GM23338 (cell line): ENCODE results near the gene KCNH5. TPM values are rescaled to one million over a fixed set of nuclear protein-coding genes. Genes with fewer than 3 reads are reported as not detected.

ENCODE experiments used
- ATAC-seq: fragments of 200-7000 bp; cut with Tn5 transposase; 3 replicates; pipeline ENCODE4 v1.9.1; 2020
- DNase-seq: peaks from one replicate; pipeline ENCODE4 v3.0.0-alpha.2; 2015; ENCODE audit warnings: low spot score
- H2AFZ ChIP-seq: fragments of 200-600 bp; sonication (generic); 2 replicates; pipeline ENCODE4 v1.8.0; 2016; ENCODE audit warnings: antibody characterized with exemption, mild to moderate bottlenecking, moderate library complexity
- H3F3A ChIP-seq: fragments of 200-600 bp; sonication (generic); replicated peaks from 2 replicates; pipeline ENCODE4 v1.8.0; 2017; ENCODE audit warnings: antibody characterized with exemption, mixed run types, low read depth
- H3K27ac ChIP-seq: fragments of 200-600 bp; sonication (generic); 2 replicates; pipeline ENCODE4 v1.6.1; 2016; ENCODE audit warnings: low read depth
- H3K27me3 ChIP-seq: fragments of 200-600 bp; sonication (generic); 2 replicates; pipeline ENCODE4 v1.8.0; 2016; ENCODE audit warnings: mild to moderate bottlenecking, mixed run types, moderate library complexity; ENCODE audit not compliant: insufficient read depth
- H3K36me3 ChIP-seq: fragments of 200-600 bp; sonication (generic); 2 replicates; pipeline ENCODE4 v1.8.0; 2016; ENCODE audit warnings: mild to moderate bottlenecking; ENCODE audit not compliant: insufficient read depth
- H3K4me1 ChIP-seq: fragments of 200-600 bp; sonication (generic); 2 replicates; pipeline ENCODE4 v1.8.0; 2016; ENCODE audit warnings: mild to moderate bottlenecking, moderate library complexity; ENCODE audit not compliant: insufficient read depth
- H3K4me2 ChIP-seq: fragments of 200-600 bp; sonication (generic); 2 replicates; pipeline ENCODE4 v1.7.1; 2017; ENCODE audit warnings: mixed run types
- H3K4me3 ChIP-seq: fragments of 200-600 bp; sonication (generic); 2 replicates; pipeline ENCODE4 v1.6.1; 2016; ENCODE audit warnings: mixed run types
- H3K79me2 ChIP-seq: fragments of 200-600 bp; sonication (generic); replicated peaks from 2 replicates; pipeline ENCODE4 v1.8.0; 2017; ENCODE audit warnings: mild to moderate bottlenecking; ENCODE audit not compliant: insufficient read depth
- H3K9me2 ChIP-seq: fragments of 200-600 bp; sonication (generic); 2 replicates; pipeline ENCODE4 v1.8.0; 2017; ENCODE audit not compliant: insufficient read depth
- H4K20me1 ChIP-seq: fragments of 200-600 bp; sonication (generic); replicated peaks from 2 replicates; pipeline ENCODE4 v1.8.0; 2017; ENCODE audit warnings: mild to moderate bottlenecking; ENCODE audit not compliant: insufficient read depth
- H3K27ac Mint-ChIP-seq: 2 replicates; pipeline ENCODE4 v1.8.0; 2020; ENCODE audit warnings: inconsistent platforms, mild to moderate bottlenecking, moderate library complexity, mixed read lengths
- H3K27me3 Mint-ChIP-seq: 3 replicates; pipeline ENCODE4 v1.8.0; 2022; ENCODE audit warnings: low read depth, mild to moderate bottlenecking, moderate library complexity, mixed read lengths, inconsistent platforms; ENCODE audit not compliant: insufficient read depth, poor library complexity
- H3K36me3 Mint-ChIP-seq: 3 replicates; pipeline ENCODE4 v1.8.0; 2021; ENCODE audit warnings: low read depth, mild to moderate bottlenecking, inconsistent platforms, moderate library complexity, mixed read lengths
- H3K4me1 Mint-ChIP-seq: 3 replicates; pipeline ENCODE4 v1.8.0; 2020; ENCODE audit warnings: mild to moderate bottlenecking, inconsistent platforms, mixed read lengths
- H3K4me3 Mint-ChIP-seq: 3 replicates; pipeline ENCODE4 v1.8.0; 2021; ENCODE audit warnings: moderate library complexity, mild to moderate bottlenecking, inconsistent platforms, mixed read lengths
- H3K9me3 Mint-ChIP-seq: 3 replicates; pipeline ENCODE4 v1.8.0; 2020; ENCODE audit warnings: moderate library complexity, mild to moderate bottlenecking, inconsistent platforms, mixed read lengths
- CREB1 ChIP-seq: fragments of 250-450 bp; sonication (Bioruptor Pico); IDR thresholded peaks from 2 replicates; pipeline ENCODE4 v1.5.0; 2020; ENCODE audit warnings: low read depth, mild to moderate bottlenecking, moderate library complexity
- ETS1 ChIP-seq: IDR thresholded peaks from 2 replicates; pipeline ENCODE4 v1.6.1; 2016; ENCODE audit warnings: antibody characterized with exemption
- EZH2phosphoT487 ChIP-seq: fragments of 200-600 bp; sonication (generic); IDR thresholded peaks from one replicate; pipeline ENCODE4 v1.8.1; 2018; ENCODE audit warnings: antibody characterized with exemption; ENCODE audit not compliant: unreplicated experiment
- NANOG ChIP-seq: IDR thresholded peaks from 2 replicates; pipeline ENCODE4 v1.6.1; 2016; ENCODE audit warnings: antibody characterized with exemption, borderline replicate concordance
- ZNF331 ChIP-seq: fragments of 250-450 bp; sonication (Bioruptor Pico); IDR thresholded peaks from 2 replicates; pipeline ENCODE4 v1.5.0; 2020; ENCODE audit warnings: low read depth, mild to moderate bottlenecking, moderate library complexity
- polyA plus RNA-seq: library from polyadenylated mRNA; unstranded; fragments of >200 nt; fragmentation: Nextera tagmentation; extraction: Ambion mirVana; gene quantifications from 2 replicates; pipeline ENCODE4 v1.2.1, GENCODE V29; 2016
- total RNA-seq: library from RNA; depleted of rRNA; stranded (reverse); fragments of >200 nt; shearing (Covaris generic); gene quantifications from 2 replicates; pipeline ENCODE4 v1.2.3, GENCODE V29; 2014
- TF ChIP-seq, protein P1 (sequence below): fragments of 250-450 bp; sonication (Bioruptor Pico); IDR thresholded peaks from 2 replicates; pipeline ENCODE4 v1.5.0; 2020; ENCODE audit warnings: mild to moderate bottlenecking, moderate library complexity

The KCNH5 gene
- total and polyA plus RNA-seq, 2 experiments from 2014 or later = 0.71 to 0.83 TPM

DNA sequence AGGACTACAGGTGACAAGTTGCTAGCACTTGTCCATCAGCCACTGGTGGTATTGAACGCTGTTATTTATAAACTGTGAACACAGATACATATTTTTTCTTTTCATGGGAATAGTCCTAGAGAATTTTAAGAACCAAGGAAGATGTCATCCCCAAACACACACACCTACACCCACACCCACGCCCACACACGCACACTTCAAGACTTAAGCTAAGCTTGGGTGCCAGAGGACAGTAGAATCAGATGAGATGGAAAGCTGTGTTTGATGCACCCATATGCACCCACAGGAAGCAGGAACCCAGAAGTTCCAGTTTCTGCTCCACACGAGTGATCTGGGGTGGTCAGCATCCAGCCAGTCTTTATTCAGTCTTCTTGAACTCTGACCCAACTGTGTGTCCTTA is 348.3 kb downstream of the KCNH5 start:
- H3K36me3 ChIP-seq = no peaks in the 10 kb centered on the region
- Mint-ChIP-seq H3K27me3 (no peaks in the 10 kb centered on the region), H3K27ac (peak overlapping the region; percentile 83; the same call in 1 of the 2 replicates), H3K36me3 (no peaks in the 10 kb centered on the region), H3K4me1 (peaks cover 45% of the 10 kb centered on the region), H3K4me3 (peak overlapping the region; percentile 28; the same call in 1 of the 3 replicates), H3K9me3 (no peaks in the 10 kb centered on the region)
- H3K4me2 ChIP-seq = peak overlapping the region; percentile 20
- no peak for DNase-seq
- H3K9me2 ChIP-seq = 0 out of 2 replicates have a peak, but pooled peaks cover 4% of the 10 kb centered on the region
- H3K4me3 ChIP-seq = peak overlapping the region; percentile 1; the same call in 1 of the 2 replicates
- TF ChIP-seq ETS1 (no peak), CREB1 (CRISPR knock-in tag) (no peak), NANOG (no peak), ZNF331 (CRISPR knock-in tag) (no peak), EZH2phosphoT487 (no peak)
- H2AFZ ChIP-seq = no peak overlapping the region
- no peak for ATAC-seq
- peaks cover 30% of the 10 kb centered on the region for H3K4me1 ChIP-seq
- no peaks in the 10 kb centered on the region for H3K79me2 ChIP-seq
- no peaks in the 10 kb centered on the region for H4K20me1 ChIP-seq
- H3F3A ChIP-seq = no peaks in the 10 kb centered on the region
- no peaks in the 10 kb centered on the region for H3K27me3 ChIP-seq
- H3K27ac ChIP-seq = peak overlapping the region; percentile 18

- Histone ChIP-seq H3K27me3 (no peaks in the 10 kb centered on the region), H3K36me3 (no peaks in the 10 kb centered on the region), H3F3A (no peaks in the 10 kb centered on the region), H3K4me2 (peak overlapping the region; percentile 20), H3K4me3 (peak overlapping the region; percentile 1; the same call in 1 of the 2 replicates), H3K27ac (peak overlapping the region; percentile 18), H3K9me2 (0 out of 2 replicates have a peak, but pooled peaks cover 4% of the 10 kb centered on the region), H4K20me1 (no peaks in the 10 kb centered on the region), H3K4me1 (peaks cover 28% of the 10 kb centered on the region), H2AFZ (no peak overlapping the region), H3K79me2 (no peaks in the 10 kb centered on the region)
- Mint-ChIP-seq H3K27me3 (no peaks in the 10 kb centered on the region), H3K36me3 (no peaks in the 10 kb centered on the region), H3K4me3 (peak overlapping the region; percentile 28; the same call in 2 of the 3 replicates), H3K27ac (peak overlapping the region; percentile 83), H3K9me3 (no peaks in the 10 kb centered on the region), H3K4me1 (peaks cover 44% of the 10 kb centered on the region)
- ATAC-seq = peak; percentile 98
- DNase-seq = peak; percentile 77
- TF ChIP-seq CREB1 (CRISPR knock-in tag) (no peak), NANOG (peak; percentile 27; the same call in 1 of the 2 replicates)
- TF ChIP-seq, protein P1, sequence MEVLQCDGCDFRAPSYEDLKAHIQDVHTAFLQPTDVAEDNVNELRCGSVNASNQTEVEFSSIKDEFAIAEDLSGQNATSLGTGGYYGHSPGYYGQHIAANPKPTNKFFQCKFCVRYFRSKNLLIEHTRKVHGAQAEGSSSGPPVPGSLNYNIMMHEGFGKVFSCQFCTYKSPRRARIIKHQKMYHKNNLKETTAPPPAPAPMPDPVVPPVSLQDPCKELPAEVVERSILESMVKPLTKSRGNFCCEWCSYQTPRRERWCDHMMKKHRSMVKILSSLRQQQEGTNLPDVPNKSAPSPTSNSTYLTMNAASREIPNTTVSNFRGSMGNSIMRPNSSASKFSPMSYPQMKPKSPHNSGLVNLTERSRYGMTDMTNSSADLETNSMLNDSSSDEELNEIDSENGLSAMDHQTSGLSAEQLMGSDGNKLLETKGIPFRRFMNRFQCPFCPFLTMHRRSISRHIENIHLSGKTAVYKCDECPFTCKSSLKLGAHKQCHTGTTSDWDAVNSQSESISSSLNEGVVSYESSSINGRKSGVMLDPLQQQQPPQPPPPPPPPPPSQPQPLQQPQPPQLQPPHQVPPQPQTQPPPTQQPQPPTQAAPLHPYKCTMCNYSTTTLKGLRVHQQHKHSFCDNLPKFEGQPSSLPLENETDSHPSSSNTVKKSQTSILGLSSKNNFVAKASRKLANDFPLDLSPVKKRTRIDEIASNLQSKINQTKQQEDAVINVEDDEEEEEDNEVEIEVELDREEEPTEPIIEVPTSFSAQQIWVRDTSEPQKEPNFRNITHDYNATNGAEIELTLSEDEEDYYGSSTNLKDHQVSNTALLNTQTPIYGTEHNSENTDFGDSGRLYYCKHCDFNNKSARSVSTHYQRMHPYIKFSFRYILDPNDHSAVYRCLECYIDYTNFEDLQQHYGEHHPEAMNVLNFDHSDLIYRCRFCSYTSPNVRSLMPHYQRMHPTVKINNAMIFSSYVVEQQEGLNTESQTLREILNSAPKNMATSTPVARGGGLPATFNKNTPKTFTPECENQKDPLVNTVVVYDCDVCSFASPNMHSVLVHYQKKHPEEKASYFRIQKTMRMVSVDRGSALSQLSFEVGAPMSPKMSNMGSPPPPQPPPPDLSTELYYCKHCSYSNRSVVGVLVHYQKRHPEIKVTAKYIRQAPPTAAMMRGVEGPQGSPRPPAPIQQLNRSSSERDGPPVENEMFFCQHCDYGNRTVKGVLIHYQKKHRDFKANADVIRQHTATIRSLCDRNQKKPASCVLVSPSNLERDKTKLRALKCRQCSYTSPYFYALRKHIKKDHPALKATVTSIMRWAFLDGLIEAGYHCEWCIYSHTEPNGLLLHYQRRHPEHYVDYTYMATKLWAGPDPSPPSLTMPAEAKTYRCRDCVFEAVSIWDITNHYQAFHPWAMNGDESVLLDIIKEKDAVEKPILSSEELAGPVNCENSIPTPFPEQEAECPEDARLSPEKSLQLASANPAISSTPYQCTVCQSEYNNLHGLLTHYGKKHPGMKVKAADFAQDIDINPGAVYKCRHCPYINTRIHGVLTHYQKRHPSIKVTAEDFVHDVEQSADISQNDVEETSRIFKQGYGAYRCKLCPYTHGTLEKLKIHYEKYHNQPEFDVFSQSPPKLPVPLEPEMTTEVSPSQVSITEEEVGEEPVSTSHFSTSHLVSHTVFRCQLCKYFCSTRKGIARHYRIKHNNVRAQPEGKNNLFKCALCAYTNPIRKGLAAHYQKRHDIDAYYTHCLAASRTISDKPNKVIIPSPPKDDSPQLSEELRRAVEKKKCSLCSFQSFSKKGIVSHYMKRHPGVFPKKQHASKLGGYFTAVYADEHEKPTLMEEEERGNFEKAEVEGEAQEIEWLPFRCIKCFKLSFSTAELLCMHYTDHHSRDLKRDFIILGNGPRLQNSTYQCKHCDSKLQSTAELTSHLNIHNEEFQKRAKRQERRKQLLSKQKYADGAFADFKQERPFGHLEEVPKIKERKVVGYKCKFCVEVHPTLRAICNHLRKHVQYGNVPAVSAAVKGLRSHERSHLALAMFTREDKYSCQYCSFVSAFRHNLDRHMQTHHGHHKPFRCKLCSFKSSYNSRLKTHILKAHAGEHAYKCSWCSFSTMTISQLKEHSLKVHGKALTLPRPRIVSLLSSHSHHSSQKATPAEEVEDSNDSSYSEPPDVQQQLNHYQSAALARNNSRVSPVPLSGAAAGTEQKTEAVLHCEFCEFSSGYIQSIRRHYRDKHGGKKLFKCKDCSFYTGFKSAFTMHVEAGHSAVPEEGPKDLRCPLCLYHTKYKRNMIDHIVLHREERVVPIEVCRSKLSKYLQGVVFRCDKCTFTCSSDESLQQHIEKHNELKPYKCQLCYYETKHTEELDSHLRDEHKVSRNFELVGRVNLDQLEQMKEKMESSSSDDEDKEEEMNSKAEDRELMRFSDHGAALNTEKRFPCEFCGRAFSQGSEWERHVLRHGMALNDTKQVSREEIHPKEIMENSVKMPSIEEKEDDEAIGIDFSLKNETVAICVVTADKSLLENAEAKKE (CRISPR knock-in tag) = peak; percentile 96
These were observed 348.8 kb downstream of the KCNH5 start for GRCh38 chr14:62696331-62696924.
